Neural progenitor cell (in vitro differentiated cells): Measurements from ENCODE around the gene CDH12.

ENCODE experiments used
- CTCF ChIP-seq: fragments of 200-600 bp; sonication (generic); IDR thresholded peaks from 2 replicates; pipeline ENCODE4 v1.5.1; 2017; ENCODE audit warnings: antibody characterized with exemption, mild to moderate bottlenecking
- EZH2 ChIP-seq: fragments of 200-600 bp; sonication (generic); IDR thresholded peaks from 2 replicates; pipeline ENCODE4 v1.6.1; 2017; ENCODE audit warnings: antibody characterized with exemption, mild to moderate bottlenecking, moderate library complexity

GRCh38 chr5:22111320-22111719 lies 741.8 kb downstream of the CDH12 start:
- TF ChIP-seq EZH2 (no peak), CTCF (no peak)
